Glomerular endothelial cell (primary cell): Measurements from ENCODE around the gene C1orf87. TPM values are rescaled to one million over a fixed set of nuclear protein-coding genes. Genes with fewer than 3 reads are reported as not detected.

ENCODE experiments used
- DNase-seq: peaks from one replicate; pipeline ENCODE4 v3.0.0-alpha.2; 2011; ENCODE audit warnings: low read depth, low spot score; ENCODE audit errors: extremely low read depth
- total RNA-seq: library from RNA; depleted of rRNA; stranded (reverse); fragments of >200 nt; gene quantifications from 2 replicates; pipeline ENCODE4 v1.2.3, GENCODE V29; 2015

Gene C1orf87
- total RNA-seq, 1 donor from 2014 or later: not detected

DNA sequence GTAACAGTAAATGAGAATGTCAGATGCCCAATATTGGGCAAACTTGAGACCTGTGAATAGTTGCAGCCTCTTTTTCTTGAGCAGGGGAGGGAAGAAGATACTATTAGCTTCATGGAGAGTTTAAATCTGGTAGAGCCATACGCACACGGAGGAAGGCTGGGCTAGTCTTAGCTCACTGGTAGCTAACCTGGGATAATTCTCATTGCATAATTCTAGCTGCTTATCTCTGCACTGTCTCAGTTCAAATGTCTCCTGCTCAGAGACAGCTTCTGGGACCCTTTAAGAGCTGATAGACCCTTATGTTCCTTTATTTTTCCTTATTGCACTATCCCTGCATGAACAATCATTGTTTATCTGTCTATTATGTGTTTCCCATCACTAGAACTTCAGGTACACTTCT, 8.4 kb downstream of the C1orf87 start:
- no peak for DNase-seq

DNA sequence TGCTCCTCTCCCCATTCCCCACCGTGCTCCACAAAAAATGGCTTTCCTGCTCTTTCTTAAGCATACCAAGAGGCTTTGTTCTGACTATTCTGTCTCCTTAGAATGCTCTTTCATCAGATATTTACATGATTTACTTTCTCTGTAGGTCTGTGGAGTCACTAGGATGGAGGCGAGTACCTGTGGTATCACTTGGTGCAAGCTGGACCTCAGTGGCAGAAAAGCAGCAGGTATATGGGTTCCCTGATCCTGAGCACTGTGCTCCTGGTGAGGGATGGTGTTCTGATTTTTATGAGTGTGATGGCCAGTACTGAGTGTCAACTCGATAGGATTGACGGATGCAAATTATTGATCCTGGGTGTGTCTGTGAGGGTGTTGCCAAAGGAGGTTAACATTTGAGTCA, 10.0 kb downstream of the C1orf87 start:
- no peak for DNase-seq

DNA sequence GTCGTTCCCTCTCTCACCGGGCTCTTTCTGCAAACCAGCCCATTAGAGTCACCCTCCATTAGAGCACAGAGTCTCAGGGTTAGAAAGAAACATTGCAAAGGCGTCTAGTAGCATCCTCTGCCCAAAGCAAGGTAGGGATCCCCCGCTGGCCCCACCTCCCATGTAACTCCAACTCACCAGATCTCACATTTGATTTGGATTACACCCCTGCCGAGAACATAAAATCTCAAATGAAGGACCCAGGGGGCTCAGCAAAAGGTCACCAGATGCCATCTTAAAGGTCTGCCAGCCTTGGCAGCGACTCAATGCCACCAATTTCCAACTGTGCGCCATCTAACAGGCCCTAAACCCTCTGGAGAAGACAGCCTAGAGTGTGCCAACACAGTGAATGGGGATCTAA, 14.1 kb downstream of the C1orf87 start:
- DNase-seq: no peak

DNA sequence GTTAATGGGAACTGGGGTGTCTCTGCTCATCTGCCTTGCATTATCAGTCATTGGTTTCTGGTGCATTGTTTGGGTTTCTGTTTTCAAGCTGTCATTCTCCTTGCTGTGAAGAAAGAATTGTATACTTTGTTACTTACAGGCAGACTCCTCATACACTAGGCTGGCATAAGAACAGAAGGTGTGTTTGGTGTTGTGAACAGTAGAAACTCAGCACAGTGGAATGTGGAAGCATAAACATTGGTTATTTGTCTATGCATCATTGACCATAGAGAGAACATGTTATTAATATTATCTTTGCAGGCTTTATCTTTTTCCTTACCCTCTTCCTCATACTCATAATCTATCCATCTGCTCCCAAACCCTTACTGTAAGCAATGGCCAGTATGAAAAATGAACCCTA, 18.2 kb downstream of the C1orf87 start:
- no peak for DNase-seq

DNA sequence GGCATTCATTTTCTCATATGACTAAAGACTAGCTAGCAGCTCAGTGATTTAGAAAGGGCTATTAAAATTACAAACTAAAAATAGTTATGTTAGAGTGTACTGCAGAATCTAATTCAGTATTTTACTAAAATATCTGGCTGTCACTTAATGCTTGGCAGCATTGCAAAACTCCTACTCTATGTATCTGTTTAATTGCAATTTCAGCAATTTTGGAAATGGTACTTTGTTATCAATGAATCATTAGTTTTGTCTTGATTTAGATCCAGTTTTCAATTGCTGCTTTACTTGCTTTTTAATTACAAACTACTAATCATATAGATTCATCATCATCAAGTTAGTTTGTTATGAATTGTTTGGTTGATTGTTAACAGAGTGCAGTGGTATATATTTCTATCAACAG, 19.2 kb downstream of the C1orf87 start:
- DNase-seq: no peak

DNA sequence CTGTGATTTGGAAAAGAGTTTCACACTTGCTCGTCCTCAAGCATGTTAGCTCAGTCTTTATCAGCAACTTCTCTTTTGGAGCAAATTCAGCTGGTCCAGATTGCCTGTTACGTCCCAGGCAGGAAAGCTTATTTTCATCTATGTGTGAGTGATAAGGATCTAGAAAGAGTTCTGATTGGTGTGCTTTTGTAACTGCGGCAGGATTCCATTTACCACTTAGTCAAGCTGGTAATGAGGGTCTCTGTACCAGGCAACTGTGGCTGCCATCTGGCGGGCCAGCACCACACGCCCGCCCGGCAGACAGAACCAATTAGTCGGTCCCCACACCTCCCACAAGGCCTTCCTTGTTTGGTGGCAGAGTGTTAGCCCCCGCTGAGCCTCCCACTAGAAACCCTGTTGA, 21.0 kb downstream of the C1orf87 start:
- DNase-seq: no peak

DNA sequence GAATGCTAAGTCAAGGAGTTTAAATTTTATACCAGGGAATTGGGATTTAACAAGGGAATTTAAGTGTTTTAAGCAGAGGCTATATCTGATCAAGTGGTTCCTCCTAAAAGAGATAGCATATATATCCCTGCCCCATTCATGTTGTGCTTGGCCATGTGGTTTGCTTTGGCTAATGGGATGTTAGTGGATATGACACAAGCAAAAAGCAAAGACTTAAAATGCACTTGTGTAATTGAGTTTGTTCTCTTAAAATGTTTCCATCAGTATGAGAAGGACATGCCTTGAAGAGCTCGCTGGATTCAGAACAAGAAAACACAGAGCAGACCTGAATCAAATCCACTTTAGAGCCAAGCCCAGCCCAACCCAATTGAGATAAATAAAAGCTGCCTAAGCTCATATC, 22.4 kb downstream of the C1orf87 start:
- DNase-seq: no peak

DNA sequence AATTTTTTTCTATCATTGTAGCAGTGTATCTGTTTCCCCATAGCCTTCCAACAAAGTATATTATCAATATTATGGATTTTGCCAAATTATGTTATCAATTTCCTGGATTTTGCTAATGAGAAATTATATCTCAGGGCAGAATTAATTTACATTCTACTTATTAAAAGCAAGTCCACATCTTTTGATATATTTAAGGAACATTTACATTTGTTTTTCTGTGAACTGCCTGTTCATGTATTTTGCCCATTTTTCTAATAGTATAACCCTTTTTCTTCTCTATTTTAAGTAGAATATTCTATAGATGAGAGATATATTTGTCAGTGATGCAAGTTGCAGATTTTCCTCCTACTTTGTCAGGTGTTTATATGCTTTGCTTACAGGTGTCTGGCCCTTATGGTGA, 24.4 kb downstream of the C1orf87 start:
- no peak for DNase-seq

DNA sequence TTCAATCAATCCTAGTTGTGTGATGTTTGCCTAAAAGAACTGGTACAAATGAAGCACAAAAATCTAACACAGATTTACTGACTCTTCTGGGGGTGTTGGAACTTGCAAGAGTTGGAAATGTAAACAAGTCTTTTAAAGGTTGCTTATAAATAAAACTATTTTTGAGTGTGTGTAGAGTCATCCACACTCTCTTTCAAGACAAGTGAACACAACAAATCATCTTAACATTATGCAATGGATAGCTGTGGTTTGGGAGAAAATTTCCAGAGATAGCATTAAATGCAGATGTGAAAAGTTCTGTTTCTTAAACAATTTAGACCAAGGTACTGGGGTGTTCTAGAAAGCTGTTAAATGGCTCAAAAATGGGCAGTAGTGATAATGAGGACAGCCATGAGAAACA, 28.7 kb downstream of the C1orf87 start:
- DNase-seq: no peak

DNA sequence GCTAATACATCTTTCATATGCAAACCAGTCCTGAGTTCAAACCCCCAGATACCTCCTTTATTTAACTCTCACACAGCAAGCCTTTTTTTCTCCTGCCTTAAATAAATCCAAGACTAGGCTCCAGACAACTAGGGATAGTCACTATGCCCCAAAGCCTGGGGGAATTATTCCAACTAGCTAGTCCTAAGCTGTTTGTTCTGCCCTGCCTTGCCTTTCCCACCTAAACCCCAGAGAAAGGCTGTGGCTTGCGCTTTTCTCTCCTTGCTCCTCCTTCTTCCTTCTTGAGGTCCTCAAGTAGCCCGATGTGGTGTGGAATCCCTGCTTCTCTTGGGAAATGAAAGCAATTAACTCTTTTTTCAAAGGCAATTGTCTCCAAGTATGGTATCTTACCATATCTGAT, 31.8 kb downstream of the C1orf87 start:
- no peak for DNase-seq

DNA sequence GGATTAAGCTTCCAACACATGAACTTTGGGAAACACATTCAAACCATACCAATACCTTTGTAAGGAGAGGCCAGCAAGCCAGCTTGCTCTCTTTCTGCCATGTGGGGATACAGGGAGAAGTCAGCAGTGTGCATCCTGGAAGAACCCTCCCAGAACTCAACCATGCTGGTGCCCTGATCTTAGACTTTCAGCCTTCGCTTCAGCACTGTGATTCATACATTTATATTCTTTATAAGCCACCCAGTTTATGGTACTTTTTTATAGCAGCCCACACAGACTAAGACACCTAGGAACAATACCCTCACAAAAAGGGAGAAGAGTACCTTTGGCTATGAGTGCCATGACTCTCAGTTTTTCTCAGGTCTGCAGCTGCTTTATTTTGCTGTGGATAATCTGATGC, 35.9 kb downstream of the C1orf87 start:
- DNase-seq: no peak

DNA sequence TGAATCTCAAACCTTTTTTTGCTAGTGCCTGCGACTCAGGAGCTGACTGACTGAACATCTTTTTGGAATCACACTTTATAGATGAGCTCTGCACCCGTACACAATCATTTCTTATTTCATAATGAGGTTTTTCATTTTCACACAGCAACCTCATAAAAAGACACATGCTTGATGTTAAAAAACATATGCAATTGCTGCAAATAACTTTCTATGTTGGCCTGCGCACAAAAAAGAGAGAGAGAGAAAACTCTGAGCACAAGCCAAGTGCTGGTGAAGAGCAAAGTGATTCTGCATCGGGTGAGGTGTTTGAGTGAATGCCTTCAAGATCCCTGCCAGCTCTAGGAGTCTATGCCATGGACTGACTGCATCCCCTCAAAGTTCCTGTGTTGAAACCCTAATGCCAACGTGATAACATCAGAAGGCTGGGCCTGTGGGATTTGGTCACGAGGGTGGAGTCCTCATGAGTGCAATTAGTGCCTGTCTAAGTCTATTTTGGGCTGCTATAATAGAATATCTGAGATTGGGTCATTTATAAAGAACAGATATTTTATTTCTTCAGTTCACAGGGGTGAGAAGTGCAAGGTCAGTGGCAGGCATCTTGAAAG, 36.6 kb downstream of the C1orf87 start:
- no peak for DNase-seq

DNA sequence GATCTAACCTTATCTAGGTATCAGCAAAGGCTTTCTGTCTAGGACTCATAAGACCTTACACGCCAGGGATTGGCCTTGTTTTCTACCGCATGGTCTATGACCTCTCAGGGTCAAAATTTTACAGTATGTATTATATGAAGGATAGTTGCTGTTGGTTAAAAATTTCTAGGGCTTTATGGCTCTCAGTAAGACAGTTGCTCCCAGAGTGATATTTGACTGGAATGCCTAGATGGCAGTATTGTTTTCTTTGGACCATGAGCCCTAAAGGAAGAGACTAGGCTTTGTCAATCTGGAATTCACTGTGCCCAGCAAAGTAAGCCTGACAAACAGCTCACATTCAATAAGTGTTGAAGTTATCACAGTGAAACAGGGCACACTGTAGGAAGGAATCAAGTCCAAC, 37.6 kb downstream of the C1orf87 start:
- no peak for DNase-seq

DNA sequence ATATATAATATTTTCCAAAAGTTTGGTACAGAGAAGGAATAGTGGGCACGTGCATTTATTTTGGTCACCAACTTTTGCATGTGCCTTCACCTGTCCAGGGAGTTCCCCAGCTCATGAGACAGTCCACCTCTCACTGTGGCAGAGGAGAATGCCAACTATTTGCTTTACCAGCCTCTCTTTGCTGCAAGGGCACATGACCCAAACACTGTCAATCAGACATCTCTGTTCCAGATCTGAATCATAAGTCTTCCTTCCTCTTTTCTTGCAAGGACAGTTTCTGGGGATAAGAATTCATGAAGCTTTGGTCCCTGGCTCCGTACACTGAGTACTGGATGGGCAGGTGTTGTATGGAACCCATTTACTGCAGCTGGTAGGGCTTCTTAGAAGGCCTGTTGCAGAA, 38.6 kb downstream of the C1orf87 start:
- no peak for DNase-seq

DNA sequence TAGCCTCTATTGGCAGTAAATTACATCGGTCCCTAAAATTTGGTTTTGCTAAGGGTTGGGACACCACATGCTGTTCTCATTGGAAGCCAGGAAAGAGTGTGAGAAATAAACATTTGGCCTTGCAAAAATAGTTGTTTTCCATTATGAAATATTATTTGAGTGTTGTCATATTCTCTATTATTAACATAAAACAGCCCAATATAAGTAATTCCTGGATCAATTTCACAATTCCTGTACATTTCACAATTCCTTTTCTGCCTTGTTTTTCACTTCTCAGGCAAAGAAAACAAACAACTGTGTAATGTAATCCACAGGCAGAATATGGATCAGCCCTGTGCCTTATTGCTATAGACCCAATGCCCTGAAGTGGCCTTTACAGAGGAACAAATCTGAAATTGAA, 40.5 kb downstream of the C1orf87 start:
- DNase-seq: no peak

DNA sequence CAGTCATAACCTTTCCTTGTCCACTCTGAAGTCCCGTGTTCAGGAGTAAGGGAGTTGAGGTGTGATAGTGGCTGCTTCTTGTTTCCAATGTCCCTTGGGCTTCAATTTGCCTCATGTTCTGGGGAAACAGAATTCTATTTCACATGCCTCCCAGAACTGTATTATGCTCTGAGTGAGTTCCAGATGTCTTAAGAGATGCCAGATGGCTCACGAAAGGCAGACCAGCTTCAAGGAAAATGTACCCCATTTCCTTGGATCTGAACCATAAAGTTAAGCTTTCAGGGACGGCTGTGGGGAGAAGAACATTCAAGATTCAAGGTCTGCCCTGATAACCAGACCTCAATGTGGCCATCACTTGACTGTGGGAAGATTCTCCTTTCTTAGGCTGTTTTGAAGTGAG, 42.4 kb downstream of the C1orf87 start:
- no peak for DNase-seq

DNA sequence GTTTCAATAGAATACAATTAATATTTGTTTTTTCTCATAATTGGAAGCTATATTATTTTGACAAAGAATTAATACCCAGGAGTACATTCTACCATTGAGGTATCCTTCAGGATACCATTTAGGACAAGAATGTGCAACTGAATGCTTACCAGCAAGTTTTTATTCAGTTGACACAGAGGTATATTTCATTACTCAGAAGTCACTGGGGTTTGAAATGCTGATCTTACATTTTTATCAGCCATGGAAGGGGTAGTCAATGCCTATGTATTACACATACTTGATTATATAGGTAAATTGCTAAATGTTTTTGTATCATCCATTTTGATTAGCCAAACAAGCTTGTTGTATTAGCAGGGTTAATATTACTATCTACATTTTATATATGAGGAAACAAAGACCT, 48.0 kb downstream of the C1orf87 start:
- no peak for DNase-seq

DNA sequence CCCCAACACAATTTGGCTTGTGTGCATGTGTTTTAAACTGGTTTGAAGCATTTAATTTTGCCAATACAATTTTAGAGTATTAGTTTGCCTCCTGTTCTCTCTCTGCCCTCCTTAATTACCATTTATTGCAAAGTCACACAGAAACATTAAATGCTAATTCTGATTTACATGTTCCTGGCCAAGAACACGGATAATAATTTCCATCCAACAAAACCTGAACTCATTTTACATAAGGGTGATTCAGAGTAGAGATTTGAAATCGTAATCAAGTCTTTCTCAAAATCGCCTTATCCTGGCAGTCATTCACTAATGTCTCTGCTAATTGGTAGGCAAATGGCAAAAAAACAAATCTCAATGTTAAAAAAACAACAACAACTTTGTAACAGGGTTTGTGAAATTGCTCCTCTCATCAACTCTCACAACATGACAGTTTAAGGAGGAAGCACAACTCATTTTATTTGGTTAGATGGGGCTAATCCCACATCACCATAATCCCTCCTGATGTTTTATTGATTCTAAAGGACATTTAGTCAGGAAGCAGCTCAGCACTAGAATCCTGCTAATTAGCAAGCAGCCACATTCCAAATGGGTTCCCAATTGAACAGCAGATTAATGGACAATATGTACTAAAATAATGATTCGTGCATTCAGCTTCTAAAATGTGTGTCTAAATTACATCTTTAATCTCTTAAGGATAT, 55.9 kb downstream of the C1orf87 start:
- no peak for DNase-seq

DNA sequence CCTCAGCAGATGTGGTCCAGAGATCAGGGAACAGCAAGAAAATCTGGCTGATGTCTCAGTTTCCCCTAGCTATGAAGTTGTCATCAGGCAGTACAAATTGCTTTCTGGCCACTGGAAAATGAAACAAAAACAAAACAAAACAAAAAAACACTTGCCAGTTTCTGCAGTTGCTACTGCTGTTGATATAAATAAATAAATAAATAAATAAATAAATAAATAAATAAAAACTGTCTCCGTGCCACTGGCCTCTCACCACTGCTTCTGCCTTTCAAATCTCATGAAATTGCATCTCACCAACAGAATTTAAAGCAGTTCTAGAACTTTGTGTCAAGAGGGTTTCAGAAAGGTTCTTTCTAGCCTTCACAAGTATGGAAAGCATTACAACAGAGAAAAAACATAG, 62.9 kb downstream of the C1orf87 start:
- DNase-seq: no peak

DNA sequence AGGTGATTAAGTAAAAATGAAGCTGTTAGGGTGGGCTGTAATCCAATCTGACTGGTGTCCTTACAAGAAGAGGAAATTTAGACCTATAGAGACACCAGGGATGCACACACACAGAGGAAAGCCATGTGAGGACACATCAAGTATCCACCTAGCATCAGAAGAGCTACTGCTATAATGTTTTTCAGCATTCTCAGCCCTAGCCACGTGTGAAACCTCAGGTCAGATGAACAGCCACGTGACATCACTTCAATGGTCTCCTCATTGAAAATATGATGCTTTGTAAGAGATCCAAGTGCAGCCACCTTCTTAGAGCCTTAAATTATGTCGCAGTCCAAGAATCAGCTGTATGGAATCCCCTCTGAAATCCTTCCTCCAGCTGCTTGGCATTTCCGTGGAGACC, 65.1 kb downstream of the C1orf87 start:
- no peak for DNase-seq

DNA sequence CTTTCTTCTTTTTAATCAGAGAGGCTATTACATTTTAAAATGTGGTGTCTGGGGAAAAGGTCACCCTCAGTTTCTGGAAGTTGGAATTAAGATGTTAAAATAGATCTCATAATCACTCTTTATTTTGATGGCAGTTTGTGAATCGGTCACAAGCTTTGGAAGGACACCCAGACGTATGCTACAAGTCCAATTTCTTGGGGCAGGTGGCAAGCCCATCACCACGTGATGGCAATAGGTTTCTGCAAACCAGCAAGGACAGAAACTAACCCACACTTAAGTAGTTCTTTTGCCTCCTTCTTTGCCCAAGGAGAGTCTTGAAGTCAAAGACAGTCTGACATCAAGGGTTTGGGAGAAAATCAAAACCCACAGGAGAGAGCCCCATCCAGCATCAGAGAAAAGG, 72.9 kb downstream of the C1orf87 start:
- no peak for DNase-seq

DNA sequence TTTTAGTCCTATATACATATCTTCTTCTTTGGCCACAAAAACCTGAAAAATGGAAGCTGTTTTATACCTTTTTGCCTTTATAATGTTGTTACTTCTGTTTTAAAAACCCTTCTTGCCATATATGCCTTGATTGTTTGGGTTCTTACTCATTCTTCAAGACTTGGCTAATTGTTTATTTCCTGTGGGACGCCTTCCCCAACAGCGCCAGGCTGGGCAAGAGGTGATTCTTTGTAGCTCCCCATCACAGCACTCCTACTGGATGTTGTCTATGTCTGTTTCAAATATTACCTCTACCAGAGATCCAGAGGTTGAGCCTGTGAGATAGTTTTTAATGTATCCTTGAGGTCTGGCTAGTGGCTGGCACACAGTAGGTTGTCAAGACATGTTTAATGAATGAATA, 73.8 kb downstream of the C1orf87 start:
- no peak for DNase-seq

DNA sequence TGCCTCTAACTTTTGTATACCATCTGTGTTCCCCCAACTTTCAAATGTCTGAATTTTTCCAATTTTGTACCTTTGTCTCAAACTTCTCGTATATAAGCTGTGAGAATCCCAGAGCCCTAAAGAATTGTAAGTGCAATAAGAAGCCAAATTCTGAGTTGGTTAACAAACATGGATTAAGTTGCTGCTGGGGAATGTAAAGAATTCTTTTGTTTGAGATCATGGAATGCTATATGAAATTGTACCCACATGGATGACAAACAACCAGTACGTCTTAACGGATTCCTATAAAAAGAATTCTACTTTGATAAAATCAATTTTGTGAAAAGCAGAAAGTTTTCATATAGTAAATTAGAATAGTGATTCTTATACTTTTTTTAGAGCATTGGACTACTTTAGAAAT, 74.6 kb downstream of the C1orf87 start:
- DNase-seq: no peak
